Measurements from ENCODE around the gene LEMD3. TPM values are rescaled to one million over a fixed set of nuclear protein-coding genes. Genes with fewer than 3 reads are reported as not detected.

The LEMD3 gene
- total RNA-seq, 1 experiment from 2014 or later = 26.9 TPM

GRCh38 chr12:65199604-65200003 lies 30.2 kb downstream of the LEMD3 start:
- intact Hi-C loops (cut with micrococcal nuclease; ENCODE audit: unreplicated experiment) = no loop called here
- no TSS peak for BruUV-seq (replicated peaks)
- Histone ChIP-seq H3K27ac (ENCODE audit: low read length) (no peak overlapping the region), H3K4me1 (ENCODE audit: control insufficient read depth, insufficient read depth, low read length) (no peaks in the 10 kb centered on the region), H3K36me3 (ENCODE audit: control insufficient read depth, insufficient read depth, low read length) (no peaks in the 10 kb centered on the region), H3K9me3 (ENCODE audit: control insufficient read depth, insufficient read depth, low read depth, low read length) (no peaks in the 10 kb centered on the region), H3K4me3 (ENCODE audit: low read depth in 2 of 2, low read length in 2 of 2) (no peak overlapping the region), H3K27me3 (ENCODE audit: control insufficient read depth, insufficient read depth, low read length) (no peaks in the 10 kb centered on the region)
- ChIA-PET POLR2A (no interaction called here), CTCF (no interaction called here)
- ATAC-seq = no peak
- no peak for DNase-seq (ENCODE audit: low read depth, low spot score)
- TF ChIP-seq POLR2AphosphoS5 (IDR thresholded peaks at IDR 0.05; ENCODE audit: low read depth, low read length) (no peak), TCF7L2 (IDR thresholded peaks at IDR 0.05; ENCODE audit: low read depth, low read length) (no peak), REST (IDR thresholded peaks at IDR 0.05; ENCODE audit: insufficient read depth in 1 of 2, low read depth in 2 of 2, low read length in 1 of 2) (no peak), SIN3A (IDR thresholded peaks at IDR 0.05; ENCODE audit: borderline replicate concordance, insufficient read depth, low read depth, low read length) (no peak), CTCF (IDR thresholded peaks at IDR 0.05) (no peak)
- in situ Hi-C loops (cut with HindIII; ENCODE audit: low pct_unique_long_range_greater_than_20kb, low sequenced_read_pairs) = no loop called here

GRCh38 chr12:65200007-65200665 lies 30.8 kb downstream of the LEMD3 start:
- intact Hi-C loops (cut with micrococcal nuclease; ENCODE audit: unreplicated experiment) = no loop called here
- H3K9me3 ChIP-seq (ENCODE audit: control insufficient read depth, insufficient read depth, low read depth, low read length) = no peaks in the 10 kb centered on the region
- no peak overlapping the region for H3K4me3 ChIP-seq (ENCODE audit: low read depth in 2 of 2, low read length in 2 of 2)
- no peak for TF ChIP-seq CTCF (IDR thresholded peaks at IDR 0.05)
- TF ChIP-seq TCF7L2 (IDR thresholded peaks at IDR 0.05; ENCODE audit: low read depth, low read length) = no peak
- TF ChIP-seq SIN3A (IDR thresholded peaks at IDR 0.05; ENCODE audit: borderline replicate concordance, insufficient read depth, low read depth, low read length) = no peak
- TF ChIP-seq REST (IDR thresholded peaks at IDR 0.05; ENCODE audit: insufficient read depth in 1 of 2, low read depth in 2 of 2, low read length in 1 of 2) = no peak
- no peak for TF ChIP-seq POLR2AphosphoS5 (IDR thresholded peaks at IDR 0.05; ENCODE audit: low read depth, low read length)
- no peaks in the 10 kb centered on the region for H3K4me1 ChIP-seq (ENCODE audit: control insufficient read depth, insufficient read depth, low read length)
- DNase-seq (ENCODE audit: low read depth, low spot score) (no peak), ATAC-seq (no peak)
- in situ Hi-C loops (cut with HindIII; ENCODE audit: low pct_unique_long_range_greater_than_20kb, low sequenced_read_pairs) = no loop called here
- BruUV-seq (replicated peaks) = no TSS peak
- H3K27me3 ChIP-seq (ENCODE audit: control insufficient read depth, insufficient read depth, low read length) = no peaks in the 10 kb centered on the region
- no peaks in the 10 kb centered on the region for H3K36me3 ChIP-seq (ENCODE audit: control insufficient read depth, insufficient read depth, low read length)
- H3K27ac ChIP-seq (ENCODE audit: low read length) = no peak overlapping the region
- CTCF ChIA-PET = no interaction called here
- POLR2A ChIA-PET = no interaction called here
